SU-DHL-6 (cell line): Measurements from ENCODE around the gene NPW.

Experiments
- H2AFZ ChIP-seq: fragments of 200-600 bp; sonication (generic); 2 replicates; pipeline ENCODE4 v1.6.1; 2014; ENCODE audit warnings: low read depth, mild to moderate bottlenecking, moderate library complexity, mixed read lengths, antibody characterized with exemption, low read length; ENCODE audit not compliant: severe bottlenecking
- H3F3A ChIP-seq: fragments of 200-600 bp; shearing (Covaris generic); 2 replicates; pipeline ENCODE4 v1.6.0; 2016; ENCODE audit warnings: antibody characterized with exemption, mild to moderate bottlenecking; ENCODE audit not compliant: insufficient read depth
- H3K27ac ChIP-seq: fragments of 200-600 bp; sonication (generic); 2 replicates; pipeline ENCODE4 v1.5.1; 2016; ENCODE audit warnings: low read depth, mild to moderate bottlenecking, low read length, moderate library complexity, mixed read lengths
- H3K27me3 ChIP-seq: fragments of 200-600 bp; sonication (generic), shearing (Covaris generic); 2 replicates; pipeline ENCODE4 v1.6.0; 2014; ENCODE audit warnings: mild to moderate bottlenecking, low read length
- H3K36me3 ChIP-seq: fragments of 200-600 bp; sonication (generic); 2 replicates; pipeline ENCODE4 v1.6.1; 2014; ENCODE audit warnings: mild to moderate bottlenecking, low read length, mixed read lengths
- H3K4me2 ChIP-seq: fragments of 300-600, 200-600 bp; shearing (Covaris generic), sonication (generic); 2 replicates; pipeline ENCODE4 v1.6.0; 2014; ENCODE audit warnings: low read length, low read depth, mild to moderate bottlenecking; ENCODE audit not compliant: poor library complexity, severe bottlenecking
- H3K4me3 ChIP-seq: fragments of 200-600 bp; sonication (generic); 2 replicates; pipeline ENCODE4 v1.5.1; 2014; ENCODE audit warnings: antibody characterized with exemption, low read length, mild to moderate bottlenecking, mixed read lengths; ENCODE audit not compliant: insufficient read depth, poor library complexity, severe bottlenecking
- H3K79me2 ChIP-seq: fragments of 200-600 bp; sonication (generic); 2 replicates; pipeline ENCODE4 v1.6.1; 2014; ENCODE audit warnings: mild to moderate bottlenecking, low read length, moderate library complexity; ENCODE audit not compliant: insufficient read depth
- H3K9ac ChIP-seq: fragments of 200-600 bp; sonication (generic); 2 replicates; pipeline ENCODE4 v1.7.0; 2014; ENCODE audit warnings: mild to moderate bottlenecking, low read length
- H3K9me2 ChIP-seq: fragments of 200-600 bp; sonication (generic); replicated peaks from 2 replicates; pipeline ENCODE4 v1.6.1; 2014; ENCODE audit warnings: low read length; ENCODE audit not compliant: insufficient read depth
- H3K9me3 ChIP-seq: fragments of 200-600 bp; sonication (generic); 2 replicates; pipeline ENCODE4 v1.6.1; 2014; ENCODE audit warnings: low read length, mixed read lengths; ENCODE audit not compliant: insufficient read depth
- H4K20me1 ChIP-seq: fragments of 200-600 bp; sonication (generic); 2 replicates; pipeline ENCODE4 v1.6.1; 2014; ENCODE audit warnings: low read depth, mild to moderate bottlenecking, antibody characterized with exemption, low read length, moderate library complexity, mixed read lengths
- EZH2phosphoT487 ChIP-seq: fragments of 200-600 bp; sonication (generic), shearing (Covaris generic); conservative IDR thresholded peaks from 2 replicates; pipeline ENCODE4 v1.6.1; 2018; ENCODE audit warnings: mild to moderate bottlenecking, antibody characterized with exemption, low read length, moderate library complexity, mixed read lengths
- TF ChIP-seq, protein P1 (sequence below): fragments of 200-600 bp; sonication (generic); IDR thresholded peaks from one replicate; pipeline ENCODE4 v1.5.1; 2017; ENCODE audit warnings: antibody characterized with exemption, mild to moderate bottlenecking, low read length, moderate library complexity; ENCODE audit not compliant: insufficient read depth, poor library complexity, severe bottlenecking

The NPW gene

DNA sequence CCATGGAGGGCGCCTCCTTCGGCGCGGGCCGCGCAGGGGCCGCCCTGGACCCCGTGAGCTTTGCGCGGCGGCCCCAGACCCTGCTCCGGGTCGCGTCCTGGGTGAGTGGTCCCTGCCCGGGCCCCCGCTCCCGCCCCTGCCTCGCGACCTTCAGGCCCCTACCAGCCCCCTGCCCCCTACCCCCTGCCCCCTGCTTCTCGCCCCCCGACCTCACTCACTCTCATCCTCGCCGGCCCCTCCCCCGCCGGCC lies 29.6 kb upstream of the NPW start:
- Histone ChIP-seq H3K9me2 (no peaks in the 10 kb centered on the region), H3K9me3 (no peaks in the 10 kb centered on the region), H3K4me2 (no peak overlapping the region), H2AFZ (no peak overlapping the region), H3K79me2 (no peaks in the 10 kb centered on the region), H3K36me3 (no peaks in the 10 kb centered on the region), H3K4me3 (no peak overlapping the region), H3K9ac (no peak overlapping the region), H3K27me3 (no peaks in the 10 kb centered on the region), H3F3A (peaks cover 10% of the 10 kb centered on the region), H4K20me1 (no peaks in the 10 kb centered on the region), H3K27ac (no peak overlapping the region)
- TF ChIP-seq, protein P1, sequence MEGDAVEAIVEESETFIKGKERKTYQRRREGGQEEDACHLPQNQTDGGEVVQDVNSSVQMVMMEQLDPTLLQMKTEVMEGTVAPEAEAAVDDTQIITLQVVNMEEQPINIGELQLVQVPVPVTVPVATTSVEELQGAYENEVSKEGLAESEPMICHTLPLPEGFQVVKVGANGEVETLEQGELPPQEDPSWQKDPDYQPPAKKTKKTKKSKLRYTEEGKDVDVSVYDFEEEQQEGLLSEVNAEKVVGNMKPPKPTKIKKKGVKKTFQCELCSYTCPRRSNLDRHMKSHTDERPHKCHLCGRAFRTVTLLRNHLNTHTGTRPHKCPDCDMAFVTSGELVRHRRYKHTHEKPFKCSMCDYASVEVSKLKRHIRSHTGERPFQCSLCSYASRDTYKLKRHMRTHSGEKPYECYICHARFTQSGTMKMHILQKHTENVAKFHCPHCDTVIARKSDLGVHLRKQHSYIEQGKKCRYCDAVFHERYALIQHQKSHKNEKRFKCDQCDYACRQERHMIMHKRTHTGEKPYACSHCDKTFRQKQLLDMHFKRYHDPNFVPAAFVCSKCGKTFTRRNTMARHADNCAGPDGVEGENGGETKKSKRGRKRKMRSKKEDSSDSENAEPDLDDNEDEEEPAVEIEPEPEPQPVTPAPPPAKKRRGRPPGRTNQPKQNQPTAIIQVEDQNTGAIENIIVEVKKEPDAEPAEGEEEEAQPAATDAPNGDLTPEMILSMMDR = no peak
- no peak for TF ChIP-seq EZH2phosphoT487

DNA sequence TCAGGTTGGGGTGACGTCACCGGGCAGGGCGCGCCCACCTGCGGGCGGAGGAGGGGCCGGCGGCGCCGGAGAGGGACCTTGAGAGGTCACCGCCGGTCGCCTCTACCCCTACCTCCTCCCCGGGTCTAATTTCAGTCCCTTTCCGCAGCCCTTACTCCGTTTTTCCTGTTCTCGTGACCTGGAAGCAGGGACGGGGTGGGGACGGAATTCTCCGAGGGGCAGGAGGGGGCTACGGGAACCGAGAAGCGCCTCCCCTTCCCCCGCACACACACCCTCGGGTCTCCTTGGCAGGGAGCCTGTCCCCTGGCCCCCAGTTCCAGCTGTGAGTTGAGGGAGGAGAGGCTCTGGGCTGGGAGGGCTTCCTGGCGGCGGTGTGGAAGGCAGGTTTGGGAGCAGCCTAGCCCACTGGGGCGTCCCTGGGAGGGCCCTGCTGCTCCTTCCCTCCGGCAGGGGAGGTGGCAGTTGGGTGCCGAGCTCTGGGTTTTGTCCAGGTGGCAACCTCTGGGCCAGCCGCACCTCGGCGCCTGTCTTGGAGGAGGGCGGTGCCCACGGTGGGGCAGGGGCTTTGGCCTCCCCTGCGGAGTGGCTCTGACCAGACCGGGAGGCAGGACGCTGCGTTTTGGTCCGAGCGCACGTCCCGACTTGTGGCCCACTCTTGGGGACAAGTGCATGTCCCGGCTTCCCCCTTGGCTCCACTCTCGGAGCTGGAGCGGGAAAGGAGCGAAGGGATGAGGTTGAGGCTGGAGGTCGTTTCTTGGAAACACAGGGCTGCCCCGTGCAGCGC lies 29.0 kb upstream of the NPW start:
- H3K36me3 ChIP-seq = no peaks in the 10 kb centered on the region
- H3K9ac ChIP-seq = peak overlapping the region; percentile 5; the same call in 1 of the 2 replicates
- H2AFZ ChIP-seq = no peak overlapping the region
- H3K9me3 ChIP-seq = no peaks in the 10 kb centered on the region
- peak overlapping the region; percentile 40 for H3K4me2 ChIP-seq
- H3K27me3 ChIP-seq = no peaks in the 10 kb centered on the region
- peaks cover 10% of the 10 kb centered on the region for H3F3A ChIP-seq
- peak overlapping the region; percentile 17 for H3K4me3 ChIP-seq
- H4K20me1 ChIP-seq = no peaks in the 10 kb centered on the region
- H3K79me2 ChIP-seq = no peaks in the 10 kb centered on the region
- H3K27ac ChIP-seq = no peak overlapping the region
- H3K9me2 ChIP-seq = no peaks in the 10 kb centered on the region
- TF ChIP-seq, protein P1 = no peak
- TF ChIP-seq EZH2phosphoT487 = 0 out of 2 replicates have a peak, but pooled peaks have one; percentile 42

DNA sequence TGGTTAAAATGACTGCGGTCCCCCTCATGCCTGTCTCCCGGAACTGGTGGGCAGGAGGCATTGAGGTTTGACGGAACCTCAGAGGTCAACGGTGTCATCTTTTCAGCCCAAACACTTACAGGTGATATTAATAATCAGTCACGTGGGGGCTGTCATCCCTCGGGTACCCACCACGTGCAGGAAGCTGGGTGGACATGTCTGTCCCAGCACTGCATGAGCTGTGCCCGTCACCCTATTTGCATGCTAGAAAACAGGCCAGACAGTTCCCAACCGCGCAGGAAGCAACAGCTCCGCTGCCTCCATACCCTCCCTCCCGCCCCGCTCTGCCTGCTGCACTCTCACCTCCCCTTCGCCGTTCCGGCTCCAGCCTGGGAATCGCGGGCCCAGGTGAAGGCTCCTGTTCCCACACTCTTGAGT lies 28.4 kb upstream of the NPW start:
- Histone ChIP-seq H3K79me2 (no peaks in the 10 kb centered on the region), H3K4me3 (no peak overlapping the region), H3K9ac (no peak overlapping the region), H2AFZ (no peak overlapping the region), H3K36me3 (no peaks in the 10 kb centered on the region), H3K4me2 (peak overlapping the region; percentile 40), H4K20me1 (no peaks in the 10 kb centered on the region), H3K27ac (no peak overlapping the region), H3K27me3 (no peaks in the 10 kb centered on the region), H3K9me2 (no peaks in the 10 kb centered on the region), H3K9me3 (no peaks in the 10 kb centered on the region), H3F3A (peaks cover 10% of the 10 kb centered on the region)
- TF ChIP-seq, protein P1 = no peak
- TF ChIP-seq EZH2phosphoT487 = no peak
